Measurements from ENCODE around the gene PIGV.

- TF ChIP-seq POLR2A (IDR thresholded peaks at IDR 0.05) (no peak), CTCF (IDR thresholded peaks at IDR 0.05) (no peak)
Observed at GRCh38 chr1:26844424-26845196, 56.9 kb downstream of the PIGV start.

All from adrenal gland (tissue), 5 donors.